Measurements from ENCODE around the gene SPSB3. TPM values are rescaled to one million over a fixed set of nuclear protein-coding genes. Genes with fewer than 3 reads are reported as not detected.
"Not testable (repeated sequence)": the region's sequence is repeated elsewhere in the genome, so short reads cannot be mapped to it uniquely, and the experiment has no call there.

The SPSB3 gene
- total RNA-seq, 1 donor from 2014 or later, result 28.3 TPM

GRCh38 chr16:1809281-1809801 is 27.0 kb upstream of the SPSB3 start:
- intact Hi-C loops (cut with micrococcal nuclease), result no loop called here
- no peaks in the 10 kb centered on the region for H3K9me3 Mint-ChIP-seq
- H3K36me3 Mint-ChIP-seq (ENCODE audit: low read depth), result peaks cover 31% of the 10 kb centered on the region

GRCh38 chr16:1808691-1809090 is 26.3 kb upstream of the SPSB3 start:
- Mint-ChIP-seq H3K4me3 (ENCODE audit: low read depth) (no peak overlapping the region), H3K27ac (no peak overlapping the region), H3K27me3 (ENCODE audit: low read depth) (no peaks in the 10 kb centered on the region), H3K36me3 (ENCODE audit: low read depth) (peaks cover 29% of the 10 kb centered on the region), H3K9me3 (no peaks in the 10 kb centered on the region), H3K4me1 (ENCODE audit: low read depth) (peaks cover 2% of the 10 kb centered on the region)
- no peak for DNase-seq (ENCODE audit: low spot score)
- intact Hi-C loops (cut with micrococcal nuclease), result no loop called here

More at GRCh38 chr16:1809281-1809801, 27.0 kb upstream of the SPSB3 start:
- H3K27me3 Mint-ChIP-seq (ENCODE audit: low read depth), result no peaks in the 10 kb centered on the region
- DNase-seq (ENCODE audit: low spot score), result no peak
- no peak overlapping the region for H3K27ac Mint-ChIP-seq
- peaks cover 2% of the 10 kb centered on the region for H3K4me1 Mint-ChIP-seq (ENCODE audit: low read depth)
- H3K4me3 Mint-ChIP-seq (ENCODE audit: low read depth), result no peak overlapping the region

- Mint-ChIP-seq H3K9me3 (no peaks in the 10 kb centered on the region), H3K27me3 (ENCODE audit: low read depth) (no peaks in the 10 kb centered on the region), H3K4me3 (ENCODE audit: low read depth) (no peak overlapping the region), H3K4me1 (ENCODE audit: low read depth) (no peaks in the 10 kb centered on the region), H3K36me3 (ENCODE audit: low read depth) (peaks cover 23% of the 10 kb centered on the region), H3K27ac (no peak overlapping the region)
- DNase-seq (ENCODE audit: low spot score), result no peak
- intact Hi-C loops (cut with micrococcal nuclease), result no loop called here
Observed at GRCh38 chr16:1807626-1808025, 25.3 kb upstream of the SPSB3 start.

- H3K4me1 Mint-ChIP-seq (ENCODE audit: low read depth), result no peaks in the 10 kb centered on the region
- peaks cover 8% of the 10 kb centered on the region for H3K36me3 Mint-ChIP-seq (ENCODE audit: low read depth)
- peaks cover 22% of the 10 kb centered on the region for H3K9me3 Mint-ChIP-seq
- no peak overlapping the region for H3K4me3 Mint-ChIP-seq (ENCODE audit: low read depth)
- H3K27me3 Mint-ChIP-seq (ENCODE audit: low read depth), result no peaks in the 10 kb centered on the region
- intact Hi-C loops (cut with micrococcal nuclease), result no loop called here
- no peak for DNase-seq (ENCODE audit: low spot score)
- no peak overlapping the region for H3K27ac Mint-ChIP-seq
Observed at GRCh38 chr16:1800701-1801100, 18.3 kb upstream of the SPSB3 start.

- DNase-seq (ENCODE audit: low spot score); H3K36me3 Mint-ChIP-seq (ENCODE audit: low read depth); H3K4me3 Mint-ChIP-seq (ENCODE audit: low read depth); H3K27ac Mint-ChIP-seq; intact Hi-C loops (cut with micrococcal nuclease); H3K27me3 Mint-ChIP-seq (ENCODE audit: low read depth); H3K4me1 Mint-ChIP-seq (ENCODE audit: low read depth): not testable (repeated sequence)
- H3K9me3 Mint-ChIP-seq, result peaks cover 22% of the 10 kb centered on the region
Observed at GRCh38 chr16:1799263-1799662, 16.9 kb upstream of the SPSB3 start.

- Mint-ChIP-seq H3K9me3 (peaks cover 15% of the 10 kb centered on the region), H3K27me3 (ENCODE audit: low read depth) (no peaks in the 10 kb centered on the region), H3K27ac (no peak overlapping the region), H3K36me3 (ENCODE audit: low read depth) (peaks cover 3% of the 10 kb centered on the region), H3K4me1 (ENCODE audit: low read depth) (no peaks in the 10 kb centered on the region), H3K4me3 (ENCODE audit: low read depth) (no peak overlapping the region)
- intact Hi-C loops (cut with micrococcal nuclease), result no loop called here
- no peak for DNase-seq (ENCODE audit: low spot score)
Observed at GRCh38 chr16:1794908-1795666, 12.7 kb upstream of the SPSB3 start.

GRCh38 chr16:1794221-1794871 is 12.0 kb upstream of the SPSB3 start:
- Mint-ChIP-seq H3K9me3 (peaks cover 8% of the 10 kb centered on the region), H3K27me3 (ENCODE audit: low read depth) (no peaks in the 10 kb centered on the region), H3K27ac (no peak overlapping the region), H3K36me3 (ENCODE audit: low read depth) (peaks cover 3% of the 10 kb centered on the region), H3K4me3 (ENCODE audit: low read depth) (no peak overlapping the region), H3K4me1 (ENCODE audit: low read depth) (no peaks in the 10 kb centered on the region)
- DNase-seq (ENCODE audit: low spot score), result no peak
- intact Hi-C loops (cut with micrococcal nuclease), result no loop called here

- Mint-ChIP-seq H3K4me1 (ENCODE audit: low read depth) (no peaks in the 10 kb centered on the region), H3K36me3 (ENCODE audit: low read depth) (peaks cover 8% of the 10 kb centered on the region), H3K4me3 (ENCODE audit: low read depth) (no peak within 1 kb of the TSS), H3K27me3 (ENCODE audit: low read depth) (no peaks in the 10 kb centered on the region), H3K27ac (no peak within 1 kb of the TSS), H3K9me3 (peaks cover 3% of the 10 kb centered on the region)
- intact Hi-C loops (cut with micrococcal nuclease), result no loop called here
- DNase-seq (ENCODE audit: low spot score), result no peak
Observed at GRCh38 chr16:1793578-1794220, 11.3 kb upstream of the SPSB3 start, which contains the start of gene IGFALS. Gene IGFALS (minus strand): TSS chr16:1793705. CDS start chr16:1793652, 53 bp downstream.

GRCh38 chr16:1792836-1793577 is 10.6 kb upstream of the SPSB3 start:
- no peak overlapping the region for H3K4me3 Mint-ChIP-seq (ENCODE audit: low read depth)

GRCh38 chr16:1791943-1792812 is 9.8 kb upstream of the SPSB3 start:
- intact Hi-C loops (cut with micrococcal nuclease), result no loop called here
- no peaks in the 10 kb centered on the region for H3K27me3 Mint-ChIP-seq (ENCODE audit: low read depth)

More at GRCh38 chr16:1792836-1793577, 10.6 kb upstream of the SPSB3 start:
- Mint-ChIP-seq H3K9me3 (peaks cover 3% of the 10 kb centered on the region), H3K36me3 (ENCODE audit: low read depth) (peaks cover 8% of the 10 kb centered on the region), H3K27me3 (ENCODE audit: low read depth) (no peaks in the 10 kb centered on the region), H3K27ac (no peak overlapping the region), H3K4me1 (ENCODE audit: low read depth) (no peaks in the 10 kb centered on the region)
- no peak for DNase-seq (ENCODE audit: low spot score)
- intact Hi-C loops (cut with micrococcal nuclease), result no loop called here

GRCh38 chr16:1791256-1791942 is 9.0 kb upstream of the SPSB3 start:
- H3K36me3 Mint-ChIP-seq (ENCODE audit: low read depth), result peaks cover 5% of the 10 kb centered on the region
- no peak overlapping the region for H3K27ac Mint-ChIP-seq
- H3K9me3 Mint-ChIP-seq, result no peaks in the 10 kb centered on the region
- no peak for DNase-seq (ENCODE audit: low spot score)
- intact Hi-C loops (cut with micrococcal nuclease), result no loop called here
- H3K27me3 Mint-ChIP-seq (ENCODE audit: low read depth), result no peaks in the 10 kb centered on the region
- no peaks in the 10 kb centered on the region for H3K4me1 Mint-ChIP-seq (ENCODE audit: low read depth)
- no peak overlapping the region for H3K4me3 Mint-ChIP-seq (ENCODE audit: low read depth)

More at GRCh38 chr16:1791943-1792812, 9.8 kb upstream of the SPSB3 start:
- Mint-ChIP-seq H3K36me3 (ENCODE audit: low read depth) (peaks cover 7% of the 10 kb centered on the region), H3K4me3 (ENCODE audit: low read depth) (no peak overlapping the region), H3K4me1 (ENCODE audit: low read depth) (no peaks in the 10 kb centered on the region), H3K9me3 (peaks cover 1% of the 10 kb centered on the region), H3K27ac (no peak overlapping the region)
- no peak for DNase-seq (ENCODE audit: low spot score)
